ENCODE results near the gene SSX2.
"Not testable (repeated sequence)": the region's sequence is repeated elsewhere in the genome, so short reads cannot be mapped to it uniquely, and the experiment has no call there.

Gene SSX2

GRCh38 chrX:52707078-52707477 is at the start of gene SSX2:
Gene SSX2, minus strand, starts transcription at chrX:52707178. Its CDS starts 1,429 bp downstream, at chrX:52705749.
- not testable (repeated sequence) for DNase-seq

- not testable (repeated sequence) for DNase-seq
Measured at GRCh38 chrX:52750952-52751351, 44.0 kb upstream of the SSX2 start, which contains the start of gene SSX2B. Gene SSX2B, plus strand, starts transcription at chrX:52751252. Its CDS starts 1,429 bp downstream, at chrX:52752681.

- DNase-seq, result not testable (repeated sequence)
Measured at GRCh38 chrX:52692034-52692433, 14.9 kb downstream of the SSX2 start.

GRCh38 chrX:52662218-52662617 is 44.8 kb downstream of the SSX2 start:
- DNase-seq, result not testable (repeated sequence)

GRCh38 chrX:52655475-52655874 is 51.5 kb downstream of the SSX2 start:
- DNase-seq, result not testable (repeated sequence)

- DNase-seq, result not testable (repeated sequence)
Measured at GRCh38 chrX:52654800-52655199, 52.2 kb downstream of the SSX2 start, which contains the start of gene SSX7. Gene SSX7, minus strand, starts transcription at chrX:52654900. Its CDS starts 1,428 bp downstream, at chrX:52653472.

- DNase-seq, result not testable (repeated sequence)
Measured at GRCh38 chrX:52650676-52651075, 56.3 kb downstream of the SSX2 start.

- DNase-seq, result not testable (repeated sequence)
Measured at GRCh38 chrX:52648956-52649355, 58.0 kb downstream of the SSX2 start.
